ENCODE results near the gene SOX13.

DNA sequence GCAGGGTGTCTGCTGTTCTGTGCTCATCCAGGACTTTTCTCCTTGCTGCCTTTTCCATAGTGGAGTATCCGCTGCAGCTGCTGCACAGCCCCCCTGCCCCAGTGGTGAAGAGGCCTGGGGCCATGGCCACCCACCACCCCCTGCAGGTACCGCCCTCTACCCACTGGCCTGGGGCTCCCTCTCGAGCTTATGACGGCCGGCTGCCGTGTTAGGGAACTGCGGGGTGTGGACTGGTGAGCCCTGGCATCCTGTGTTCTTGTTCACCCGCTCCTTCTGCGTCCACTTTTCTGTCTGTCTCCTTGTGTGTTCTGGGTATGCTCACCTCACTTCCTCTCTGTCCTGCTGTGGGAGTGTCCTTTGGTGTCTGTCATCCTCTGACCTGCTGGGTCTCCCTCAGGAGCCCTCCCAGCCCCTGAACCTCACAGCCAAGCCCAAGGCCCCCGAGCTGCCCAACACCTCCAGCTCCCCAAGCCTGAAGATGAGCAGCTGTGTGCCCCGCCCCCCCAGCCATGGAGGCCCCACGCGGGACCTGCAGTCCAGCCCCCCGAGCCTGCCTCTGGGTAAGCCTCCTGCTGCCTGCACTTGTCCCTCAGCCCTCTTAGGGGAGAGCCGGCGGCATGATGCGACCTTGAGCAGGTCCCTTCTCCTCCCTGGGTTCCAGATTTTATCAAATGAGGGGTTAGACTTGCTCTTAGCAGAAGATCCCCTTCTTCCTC, 49.1 kb downstream of the SOX13 start:
- TF ChIP-seq, protein P1, sequence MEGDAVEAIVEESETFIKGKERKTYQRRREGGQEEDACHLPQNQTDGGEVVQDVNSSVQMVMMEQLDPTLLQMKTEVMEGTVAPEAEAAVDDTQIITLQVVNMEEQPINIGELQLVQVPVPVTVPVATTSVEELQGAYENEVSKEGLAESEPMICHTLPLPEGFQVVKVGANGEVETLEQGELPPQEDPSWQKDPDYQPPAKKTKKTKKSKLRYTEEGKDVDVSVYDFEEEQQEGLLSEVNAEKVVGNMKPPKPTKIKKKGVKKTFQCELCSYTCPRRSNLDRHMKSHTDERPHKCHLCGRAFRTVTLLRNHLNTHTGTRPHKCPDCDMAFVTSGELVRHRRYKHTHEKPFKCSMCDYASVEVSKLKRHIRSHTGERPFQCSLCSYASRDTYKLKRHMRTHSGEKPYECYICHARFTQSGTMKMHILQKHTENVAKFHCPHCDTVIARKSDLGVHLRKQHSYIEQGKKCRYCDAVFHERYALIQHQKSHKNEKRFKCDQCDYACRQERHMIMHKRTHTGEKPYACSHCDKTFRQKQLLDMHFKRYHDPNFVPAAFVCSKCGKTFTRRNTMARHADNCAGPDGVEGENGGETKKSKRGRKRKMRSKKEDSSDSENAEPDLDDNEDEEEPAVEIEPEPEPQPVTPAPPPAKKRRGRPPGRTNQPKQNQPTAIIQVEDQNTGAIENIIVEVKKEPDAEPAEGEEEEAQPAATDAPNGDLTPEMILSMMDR (conservative IDR thresholded peaks at IDR 0.05), result no peak
- no peak for TF ChIP-seq ZFX (IDR thresholded peaks at IDR 0.05)
